GM23248 (cell line): ENCODE measurements around the gene PTK6. TPM values are rescaled to one million over a fixed set of nuclear protein-coding genes. Genes with fewer than 3 reads are reported as not detected.

Experiments used
- DNase-seq: peaks from one replicate; pipeline ENCODE4 v3.0.0-alpha.2; 2015
- H2AFZ ChIP-seq: fragments of 200-600 bp; sonication (generic); 2 replicates; pipeline ENCODE4 v1.6.1; 2016; ENCODE audit warnings: antibody characterized with exemption
- H3F3A ChIP-seq: fragments of 200-600 bp; sonication (generic); 2 replicates; pipeline ENCODE4 v1.6.1; 2016; ENCODE audit warnings: mild to moderate bottlenecking, antibody characterized with exemption, mixed run types; ENCODE audit not compliant: insufficient read depth
- H3K27ac ChIP-seq: fragments of 200-600 bp; sonication (generic); 2 replicates; pipeline ENCODE4 v1.5.1; 2016; ENCODE audit warnings: mild to moderate bottlenecking
- H3K27me3 ChIP-seq: fragments of 200-600 bp; sonication (generic); replicated peaks from 2 replicates; pipeline ENCODE4 v1.6.1; 2016; ENCODE audit warnings: mild to moderate bottlenecking; ENCODE audit not compliant: insufficient read depth
- H3K36me3 ChIP-seq: fragments of 200-600 bp; sonication (generic); 2 replicates; pipeline ENCODE4 v1.6.1; 2016; ENCODE audit warnings: low read depth, mild to moderate bottlenecking
- H3K4me1 ChIP-seq: fragments of 200-600 bp; sonication (generic); 2 replicates; pipeline ENCODE4 v1.6.1; 2016; ENCODE audit warnings: mild to moderate bottlenecking; ENCODE audit not compliant: insufficient read depth
- H3K4me2 ChIP-seq: fragments of 200-600 bp; sonication (generic); one replicate; pipeline ENCODE4 v1.6.1; 2016; ENCODE audit warnings: mild to moderate bottlenecking; ENCODE audit not compliant: unreplicated experiment
- H3K4me3 ChIP-seq: fragments of 200-600 bp; sonication (generic); 2 replicates; pipeline ENCODE4 v1.5.1; 2016; ENCODE audit warnings: mild to moderate bottlenecking
- H3K79me2 ChIP-seq: fragments of 200-600 bp; sonication (generic); 2 replicates; pipeline ENCODE4 v1.6.1; 2016; ENCODE audit warnings: mild to moderate bottlenecking; ENCODE audit not compliant: insufficient read depth
- H3K9ac ChIP-seq: fragments of 200-600 bp; sonication (generic); 2 replicates; pipeline ENCODE4 v1.6.1; 2016; ENCODE audit warnings: mild to moderate bottlenecking
- H3K9me2 ChIP-seq: fragments of 200-600 bp; sonication (generic); 2 replicates; pipeline ENCODE4 v1.6.1; 2016; ENCODE audit warnings: mixed run types, mild to moderate bottlenecking, moderate library complexity; ENCODE audit not compliant: insufficient read depth
- H3K9me3 ChIP-seq: fragments of 200-600 bp; sonication (generic); one replicate; pipeline ENCODE4 v1.6.1; 2017; ENCODE audit warnings: low read depth
- H4K20me1 ChIP-seq: fragments of 200-600 bp; sonication (generic); 2 replicates; pipeline ENCODE4 v1.6.0; 2016; ENCODE audit not compliant: insufficient read depth
- EZH2 ChIP-seq: fragments of 200-600 bp; sonication (generic); IDR thresholded peaks from 2 replicates; pipeline ENCODE4 v1.6.1; 2018; ENCODE audit warnings: antibody characterized with exemption, mild to moderate bottlenecking; ENCODE audit not compliant: insufficient read depth, poor library complexity, severe bottlenecking
- EZH2phosphoT487 ChIP-seq: fragments of 200-600 bp; sonication (generic); IDR thresholded peaks from 2 replicates; pipeline ENCODE4 v1.6.1; 2018; ENCODE audit warnings: antibody characterized with exemption, moderate library complexity, mild to moderate bottlenecking, low read depth; ENCODE audit not compliant: insufficient read depth
- WGBS, 2 experiments: methylation state at CpG; one replicate each; pipeline ENCODE4 v1.1.6; 2015 to 2017; ENCODE audit warnings: low lambda C conversion rate in 2 of 2, low coverage in 1 of 2; ENCODE audit errors: missing lambda C conversion rate in 2 of 2; 5-methylcytosine and 5-hydroxymethylcytosine counted together
- in situ Hi-C: fragments of 300-500 bp; cut with MboI; formaldehyde crosslinking; loops from 2 replicates; pipeline ENCODE4 v1.15.0; 2020
- polyA plus RNA-seq: library from polyadenylated mRNA; unstranded; fragments of >200 nt; fragmentation: Nextera tagmentation; extraction: Ambion mirVana; gene quantifications from 2 replicates; pipeline ENCODE4 v1.2.1, GENCODE V29; 2016
- total RNA-seq: library from RNA; depleted of rRNA; stranded (reverse); fragments of >200 nt; shearing (Covaris generic); gene quantifications from 2 replicates; pipeline ENCODE4 v1.2.3, GENCODE V29; 2014

Gene PTK6
- total and polyA plus RNA-seq, 2 experiments from 2014 or later = not detected

GRCh38 chr20:63530788-63531160 lies 6.4 kb downstream of the PTK6 start:
- Histone ChIP-seq H3K4me1 (no peaks in the 10 kb centered on the region), H3K9me2 (no peaks in the 10 kb centered on the region), H3K4me3 (no peak overlapping the region), H3K27ac (no peak overlapping the region), H2AFZ (no peak overlapping the region), H3F3A (peaks cover 24% of the 10 kb centered on the region), H3K36me3 (no peaks in the 10 kb centered on the region), H4K20me1 (no peaks in the 10 kb centered on the region), H3K27me3 (no peaks in the 10 kb centered on the region), H3K4me2 (no peak overlapping the region), H3K79me2 (no peaks in the 10 kb centered on the region), H3K9me3 (no peaks in the 10 kb centered on the region), H3K9ac (no peak overlapping the region)
- no peak for DNase-seq
- 64 to 66% methylated on average over 14 of the region's 14 CpGs for WGBS, 2 experiments
- TF ChIP-seq EZH2 (no peak), EZH2phosphoT487 (no peak)
- in situ Hi-C loops = no loop called here

- H3K36me3 ChIP-seq = no peaks in the 10 kb centered on the region
- H3K4me2 ChIP-seq = no peak overlapping the region
- H2AFZ ChIP-seq = no peak overlapping the region
- no peak for TF ChIP-seq EZH2phosphoT487
- TF ChIP-seq EZH2 = no peak
- no peak for DNase-seq
- H3K4me1 ChIP-seq = no peaks in the 10 kb centered on the region
- H3F3A ChIP-seq = peaks cover 28% of the 10 kb centered on the region
- in situ Hi-C loops = no loop called here
- no peak overlapping the region for H3K9ac ChIP-seq
- 68 to 77% methylated on average over 27 to 38 of the region's 39 CpGs for WGBS, 2 experiments
- H3K4me3 ChIP-seq = no peak overlapping the region
- no peak overlapping the region for H3K27ac ChIP-seq
- H3K9me3 ChIP-seq = no peaks in the 10 kb centered on the region
- no peaks in the 10 kb centered on the region for H3K27me3 ChIP-seq
- no peaks in the 10 kb centered on the region for H3K9me2 ChIP-seq
- H3K79me2 ChIP-seq = no peaks in the 10 kb centered on the region
- H4K20me1 ChIP-seq = no peaks in the 10 kb centered on the region
Observed at GRCh38 chr20:63529861-63530787, 7.1 kb downstream of the PTK6 start.

- Histone ChIP-seq H3K9me3 (no peaks in the 10 kb centered on the region), H3K9me2 (no peaks in the 10 kb centered on the region), H3K4me1 (no peaks in the 10 kb centered on the region), H3K27me3 (no peaks in the 10 kb centered on the region), H3K79me2 (no peaks in the 10 kb centered on the region), H3F3A (peaks cover 36% of the 10 kb centered on the region), H3K36me3 (no peaks in the 10 kb centered on the region), H3K4me3 (no peak overlapping the region), H3K4me2 (no peak overlapping the region), H2AFZ (no peak overlapping the region), H3K27ac (no peak overlapping the region), H4K20me1 (no peaks in the 10 kb centered on the region), H3K9ac (no peak overlapping the region)
- in situ Hi-C loops = no loop called here
- 72% methylated on average over 25 to 26 of the region's 27 CpGs for WGBS, 2 experiments
- TF ChIP-seq EZH2 (no peak), EZH2phosphoT487 (no peak)
- no peak for DNase-seq
Observed at GRCh38 chr20:63529180-63529860, 7.9 kb downstream of the PTK6 start.

GRCh38 chr20:63527184-63527583 lies 10.0 kb downstream of the PTK6 start:
- Histone ChIP-seq H3K9me2 (no peaks in the 10 kb centered on the region), H3K36me3 (0 out of 2 replicates have a peak, but pooled peaks cover 4% of the 10 kb centered on the region), H3K27ac (no peak overlapping the region), H3K4me3 (no peak overlapping the region), H3K79me2 (no peaks in the 10 kb centered on the region), H3K4me1 (no peaks in the 10 kb centered on the region), H2AFZ (no peak overlapping the region), H3K27me3 (no peaks in the 10 kb centered on the region), H3F3A (peaks cover 45% of the 10 kb centered on the region), H3K4me2 (no peak overlapping the region), H3K9ac (no peak overlapping the region), H4K20me1 (peaks cover under 1% of the 10 kb centered on the region; the same call in 1 of the 2 replicates), H3K9me3 (no peaks in the 10 kb centered on the region)
- 66 to 69% methylated on average over 9 of the region's 9 CpGs for WGBS, 2 experiments
- DNase-seq = no peak
- in situ Hi-C loops = no loop called here
- TF ChIP-seq EZH2 (no peak), EZH2phosphoT487 (no peak)
